Keratinocyte (primary cell): Measurements from ENCODE around the gene DNASE1L3. TPM values are rescaled to one million over a fixed set of nuclear protein-coding genes. Genes with fewer than 3 reads are reported as not detected.

Source experiments
- DNase-seq: peaks from one replicate; pipeline ENCODE4 v3.0.0-alpha.2; 2011; ENCODE audit warnings: low read depth, missing footprints, low spot score
- FAIRE-seq: peaks from 2 replicates; lab custom pipeline; 2011; peaks lifted over from hg19 to GRCh38; lab: Jason Lieb, UNC
- H2AFZ ChIP-seq: 2 replicates; pipeline ENCODE4 v1.6.0; 2012; ENCODE audit warnings: low read length, control low read depth, inconsistent platforms; ENCODE audit not compliant: control insufficient read depth
- H3K27ac ChIP-seq: 2 replicates; pipeline ENCODE4 v1.5.1; 2011; ENCODE audit warnings: low read length; ENCODE audit not compliant: control insufficient read depth, insufficient read depth
- H3K27me3 ChIP-seq: 3 replicates; pipeline ENCODE4 v1.6.0; 2011; ENCODE audit warnings: low read length; ENCODE audit not compliant: control insufficient read depth, insufficient read depth; ENCODE audit errors: extremely low read depth
- H3K36me3 ChIP-seq, 2 experiments: 2 replicates in 1 of 2; 3 replicates in 1 of 2; pipeline ENCODE4 v1.5.1; 2011; ENCODE audit warnings: low read length in 2 of 2, mild to moderate bottlenecking in 1 of 2; ENCODE audit not compliant: control insufficient read depth in 2 of 2, insufficient read depth in 2 of 2; ENCODE audit errors: extremely low read depth in 1 of 2
- H3K4me1 ChIP-seq: 3 replicates; pipeline ENCODE4 v1.5.1; 2011; ENCODE audit warnings: low read length; ENCODE audit not compliant: control insufficient read depth, insufficient read depth; ENCODE audit errors: extremely low read depth
- H3K4me2 ChIP-seq: 3 replicates; pipeline ENCODE4 v1.6.0; 2011; ENCODE audit warnings: low read depth, low read length; ENCODE audit not compliant: control insufficient read depth, insufficient read depth; ENCODE audit errors: extremely low read depth
- H3K4me3 ChIP-seq, 3 experiments: fragments of 200-600 bp in 1 of 3; sonication (generic) in 1 of 3; 2 replicates in 2 of 3; 3 replicates in 1 of 3; pipeline ENCODE4 v1.5.1; 2011 to 2016; ENCODE audit warnings: low read length in 3 of 3, mild to moderate bottlenecking in 3 of 3, control low read depth in 2 of 3, inconsistent platforms in 1 of 3, low read depth in 1 of 3, mixed read lengths in 1 of 3, mixed run types in 1 of 3, moderate library complexity in 1 of 3; ENCODE audit not compliant: control insufficient read depth in 2 of 3, insufficient read depth in 2 of 3; ENCODE audit errors: extremely low read depth in 1 of 3
- H3K79me2 ChIP-seq: 2 replicates; pipeline ENCODE4 v1.6.0; 2012; ENCODE audit warnings: low read length; ENCODE audit not compliant: control insufficient read depth, insufficient read depth
- H3K9ac ChIP-seq: 3 replicates; pipeline ENCODE4 v1.6.0; 2011; ENCODE audit warnings: low read length; ENCODE audit not compliant: control insufficient read depth, insufficient read depth; ENCODE audit errors: extremely low read depth
- H3K9me1 ChIP-seq: 3 replicates; pipeline ENCODE4 v1.6.0; 2011; ENCODE audit warnings: low read length; ENCODE audit not compliant: control insufficient read depth, insufficient read depth; ENCODE audit errors: extremely low read depth
- H3K9me3 ChIP-seq: 2 replicates; pipeline ENCODE4 v1.5.1; 2012; ENCODE audit warnings: low read depth, low read length; ENCODE audit not compliant: control insufficient read depth
- H4K20me1 ChIP-seq: 3 replicates; pipeline ENCODE4 v1.6.0; 2011; ENCODE audit warnings: low read length; ENCODE audit not compliant: control insufficient read depth, insufficient read depth; ENCODE audit errors: extremely low read depth
- EZH2 ChIP-seq: IDR thresholded peaks from one replicate; pipeline ENCODE4 v1.6.1; 2012; ENCODE audit warnings: inconsistent platforms, mild to moderate bottlenecking, low read length, moderate library complexity
- dilution Hi-C: fragments of 300-500 bp; cut with MboI; formaldehyde crosslinking; loops from one replicate; pipeline ENCODE4 v1.7.0; 2020; ENCODE audit warnings: low sequenced_read_pairs; ENCODE audit not compliant: extremely low pct_ligation_motif_present
- polyA plus RNA-seq, 5 experiments: library from polyadenylated mRNA; depleted of rRNA in 3 of 5; stranded (reverse) in 3 of 5; stranded (forward) in 1 of 5; unstranded in 1 of 5; fragments of >200 nt; gene quantifications; 1 replicate in 1 of 5; 2 replicates in 3 of 5; 3 replicates in 1 of 5; pipeline versions ENCODE4 v1.2.1 to v1.2.3, GENCODE V29; 2011 to 2012; ENCODE audit warnings: missing spikeins in 2 of 5, low read depth in 1 of 5, low replicate concordance in 1 of 5
- TF ChIP-seq, protein P1 (sequence below), 3 experiments: IDR thresholded peaks in 1 of 3; conservative IDR thresholded peaks in 1 of 3; optimal IDR thresholded peaks in 1 of 3; 2 replicates in 2 of 3; 3 replicates in 1 of 3; pipeline versions ENCODE3 to v1.5.1; 2011; ENCODE audit warnings: low read length in 3 of 3, mild to moderate bottlenecking in 3 of 3, moderate library complexity in 2 of 3, control low read depth in 1 of 3, inconsistent platforms in 1 of 3; ENCODE audit not compliant: insufficient read depth in 2 of 3; ENCODE audit errors: extremely low read depth in 1 of 3

The DNASE1L3 gene
- polyA plus RNA-seq, 1 donor (not counting 4 experiments of a cell fraction or from before 2014, with no cell fraction given): 1.9 TPM

- no peak overlapping the region for H3K9ac ChIP-seq
- dilution Hi-C loops: no loop called here
- peaks cover 54 to 64% of the 10 kb centered on the region in 2 experiments for H3K36me3 ChIP-seq
- peaks cover 21% of the 10 kb centered on the region for H4K20me1 ChIP-seq
- H3K4me2 ChIP-seq: no peak overlapping the region
- no peak overlapping the region for H3K4me3 ChIP-seq
- no peak overlapping the region for H3K27ac ChIP-seq
- no peak for DNase-seq
- no peaks in the 10 kb centered on the region for H3K27me3 ChIP-seq
- H3K4me1 ChIP-seq: peaks cover 9% of the 10 kb centered on the region
- no peak for FAIRE-seq
- peaks cover 4% of the 10 kb centered on the region for H3K9me1 ChIP-seq
- H2AFZ ChIP-seq: no peak overlapping the region
- no peaks in the 10 kb centered on the region for H3K9me3 ChIP-seq
- no peak for TF ChIP-seq EZH2
- TF ChIP-seq, protein P1, sequence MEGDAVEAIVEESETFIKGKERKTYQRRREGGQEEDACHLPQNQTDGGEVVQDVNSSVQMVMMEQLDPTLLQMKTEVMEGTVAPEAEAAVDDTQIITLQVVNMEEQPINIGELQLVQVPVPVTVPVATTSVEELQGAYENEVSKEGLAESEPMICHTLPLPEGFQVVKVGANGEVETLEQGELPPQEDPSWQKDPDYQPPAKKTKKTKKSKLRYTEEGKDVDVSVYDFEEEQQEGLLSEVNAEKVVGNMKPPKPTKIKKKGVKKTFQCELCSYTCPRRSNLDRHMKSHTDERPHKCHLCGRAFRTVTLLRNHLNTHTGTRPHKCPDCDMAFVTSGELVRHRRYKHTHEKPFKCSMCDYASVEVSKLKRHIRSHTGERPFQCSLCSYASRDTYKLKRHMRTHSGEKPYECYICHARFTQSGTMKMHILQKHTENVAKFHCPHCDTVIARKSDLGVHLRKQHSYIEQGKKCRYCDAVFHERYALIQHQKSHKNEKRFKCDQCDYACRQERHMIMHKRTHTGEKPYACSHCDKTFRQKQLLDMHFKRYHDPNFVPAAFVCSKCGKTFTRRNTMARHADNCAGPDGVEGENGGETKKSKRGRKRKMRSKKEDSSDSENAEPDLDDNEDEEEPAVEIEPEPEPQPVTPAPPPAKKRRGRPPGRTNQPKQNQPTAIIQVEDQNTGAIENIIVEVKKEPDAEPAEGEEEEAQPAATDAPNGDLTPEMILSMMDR (optimal IDR thresholded peaks at IDR 0.05 in 1 of 3, IDR thresholded peaks at IDR 0.05 in 1 of 3, conservative IDR thresholded peaks at IDR 0.05 in 1 of 3; ENCODE audit: extremely low read depth in 1 of 3, insufficient read depth in 2 of 3, low read length in 3 of 3): no peak
- H3K79me2 ChIP-seq: no peaks in the 10 kb centered on the region
Measured at GRCh38 chr3:58169371-58169770, 41.4 kb downstream of the DNASE1L3 start.

DNA sequence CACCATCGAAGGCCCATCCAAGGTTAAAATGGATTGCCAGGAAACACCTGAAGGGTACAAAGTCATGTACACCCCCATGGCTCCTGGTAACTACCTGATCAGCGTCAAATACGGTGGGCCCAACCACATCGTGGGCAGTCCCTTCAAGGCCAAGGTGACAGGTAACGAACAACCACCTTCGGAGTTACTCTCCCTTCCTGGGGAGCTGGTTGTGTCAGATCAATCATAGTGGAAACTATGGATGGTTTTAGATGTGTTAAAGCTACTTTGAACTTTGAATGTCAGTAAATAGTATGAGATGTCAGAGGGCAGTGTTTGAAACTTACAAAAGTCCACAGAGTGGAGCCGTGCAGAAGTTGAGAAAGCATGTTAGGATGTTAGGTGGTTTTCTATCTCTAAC is 42.3 kb downstream of the DNASE1L3 start:
- Histone ChIP-seq H4K20me1 (peaks cover 29% of the 10 kb centered on the region), H2AFZ (no peak overlapping the region), H3K9ac (no peak overlapping the region), H3K9me3 (no peaks in the 10 kb centered on the region), H3K36me3 (peaks cover 62 to 73% of the 10 kb centered on the region in 2 experiments), H3K79me2 (no peaks in the 10 kb centered on the region), H3K27me3 (no peaks in the 10 kb centered on the region), H3K27ac (no peak overlapping the region), H3K4me2 (no peak overlapping the region), H3K4me1 (peaks cover under 1% of the 10 kb centered on the region), H3K4me3 (no peak overlapping the region), H3K9me1 (peaks cover 4% of the 10 kb centered on the region)
- no peak for FAIRE-seq
- DNase-seq: no peak
- dilution Hi-C loops: no loop called here
- TF ChIP-seq, protein P1 (optimal IDR thresholded peaks at IDR 0.05 in 1 of 3, IDR thresholded peaks at IDR 0.05 in 1 of 3, conservative IDR thresholded peaks at IDR 0.05 in 1 of 3; ENCODE audit: extremely low read depth in 1 of 3, insufficient read depth in 2 of 3, low read length in 3 of 3): no peak
